Measurements from ENCODE around the gene TAF1B.

TAF1B gene

DNA sequence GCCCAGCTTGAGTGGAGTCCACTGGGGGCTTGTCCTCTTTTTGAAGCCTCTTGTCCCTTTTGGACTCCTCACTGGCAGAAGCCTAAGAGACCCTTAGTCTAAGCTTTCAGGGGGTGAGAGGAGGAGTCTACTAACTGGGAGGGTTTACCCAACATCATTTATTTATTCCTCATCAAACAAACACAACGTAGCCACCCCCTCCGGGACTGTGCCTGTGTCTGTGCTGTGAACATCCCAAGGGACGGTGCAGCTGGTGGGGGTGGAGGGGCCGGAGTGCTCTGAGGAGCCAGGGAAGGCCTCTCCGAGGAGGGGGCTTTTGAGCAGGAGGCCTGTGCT, 42.7 kb upstream of the TAF1B start:
- H3K4me1 ChIP-seq (ENCODE audit: control insufficient read depth in 1 of 2, insufficient read depth in 2 of 2, low read length in 2 of 2): peaks cover 49 to 57% of the 10 kb centered on the region in 2 donors
- no peak overlapping the region for H3K4me3 ChIP-seq (ENCODE audit: low read depth in 1 of 2, low read length in 2 of 2)
- no peak overlapping the region for H3K9ac ChIP-seq (ENCODE audit: low read depth in 1 of 2, low read length in 2 of 2)
- H3K27ac ChIP-seq (ENCODE audit: low read depth, low read length): no peak overlapping the region
- no peaks in the 10 kb centered on the region for H3K36me3 ChIP-seq (ENCODE audit: control insufficient read depth in 1 of 2, insufficient read depth in 2 of 2, low read length in 2 of 2)
- no peaks in the 10 kb centered on the region for H3K27me3 ChIP-seq (ENCODE audit: control insufficient read depth in 1 of 2, insufficient read depth in 2 of 2, low read length in 2 of 2)
- no peaks in the 10 kb centered on the region for H3K9me3 ChIP-seq (ENCODE audit: control insufficient read depth in 1 of 2, low read length in 2 of 2)

DNA sequence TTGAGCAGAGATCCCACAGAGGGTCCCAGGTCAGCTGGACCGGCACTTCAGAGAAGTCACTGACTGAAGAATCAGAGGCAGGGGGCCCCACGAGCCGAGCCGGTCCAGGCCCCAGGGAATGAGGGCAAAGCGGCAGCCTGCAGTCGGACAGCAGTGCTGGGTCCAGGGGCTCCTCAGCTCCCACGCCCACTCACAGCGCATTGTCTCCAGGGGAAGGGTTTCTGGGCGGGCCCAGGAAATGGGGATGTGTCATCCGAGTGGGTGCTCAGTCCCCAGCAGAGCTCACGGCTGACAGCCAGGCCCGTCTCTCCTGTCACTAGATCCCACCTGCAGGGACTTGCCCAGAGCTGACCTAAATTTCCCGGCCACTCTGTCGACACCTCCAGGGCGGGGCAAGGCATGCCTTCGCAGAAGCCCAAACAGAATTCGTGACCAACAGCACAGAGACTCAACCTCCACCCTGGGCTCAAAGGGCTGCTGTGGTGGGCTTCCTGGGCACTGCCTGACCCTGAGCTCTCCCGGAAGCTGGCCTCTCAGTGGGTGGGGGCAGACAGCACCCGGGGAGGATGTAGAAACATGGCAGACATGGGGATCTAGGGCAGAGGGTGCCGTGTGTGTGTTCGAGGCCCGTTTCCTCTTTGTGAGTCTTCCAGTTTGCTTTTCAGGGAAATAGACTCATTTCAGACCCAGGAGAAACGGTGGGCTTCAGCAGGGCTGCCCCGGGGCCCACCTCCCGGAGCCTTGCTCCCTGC, 42.1 kb upstream of the TAF1B start:
- Histone ChIP-seq H3K4me1 (ENCODE audit: control insufficient read depth in 1 of 2, insufficient read depth in 2 of 2, low read length in 2 of 2) (peaks cover 49 to 58% of the 10 kb centered on the region in 2 donors), H3K27ac (ENCODE audit: low read depth, low read length) (no peak overlapping the region), H3K36me3 (ENCODE audit: control insufficient read depth in 1 of 2, insufficient read depth in 2 of 2, low read length in 2 of 2) (no peaks in the 10 kb centered on the region), H3K4me3 (ENCODE audit: low read depth in 1 of 2, low read length in 2 of 2) (no peak overlapping the region), H3K9me3 (ENCODE audit: control insufficient read depth in 1 of 2, low read length in 2 of 2) (no peaks in the 10 kb centered on the region), H3K27me3 (ENCODE audit: control insufficient read depth in 1 of 2, insufficient read depth in 2 of 2, low read length in 2 of 2) (no peaks in the 10 kb centered on the region), H3K9ac (ENCODE audit: low read depth in 1 of 2, low read length in 2 of 2) (no peak overlapping the region)

DNA sequence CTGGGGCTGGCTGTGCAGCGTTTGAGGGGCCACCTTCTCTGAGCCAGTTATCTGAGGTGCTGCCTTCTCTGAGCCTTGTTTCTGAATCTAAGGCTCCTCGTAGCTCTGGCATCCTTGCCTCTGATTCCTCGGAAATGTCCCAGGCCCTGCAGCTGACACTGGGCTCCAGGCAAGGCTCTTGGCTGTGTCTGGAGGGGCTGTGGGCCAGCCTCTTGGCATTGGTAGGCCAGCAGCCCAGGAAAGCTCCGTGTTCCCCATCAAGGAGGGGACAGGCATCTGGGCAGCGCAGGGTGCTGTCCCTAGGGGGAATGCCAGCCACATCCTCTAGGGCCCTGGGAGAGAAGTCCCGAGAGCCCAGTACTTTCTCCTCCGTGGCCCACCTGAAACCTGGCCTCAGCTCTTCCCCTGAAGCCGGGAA, 40.7 kb upstream of the TAF1B start:
- Histone ChIP-seq H3K9ac (ENCODE audit: low read depth in 1 of 2, low read length in 2 of 2) (no peak overlapping the region), H3K27me3 (ENCODE audit: control insufficient read depth in 1 of 2, insufficient read depth in 2 of 2, low read length in 2 of 2) (no peaks in the 10 kb centered on the region), H3K4me1 (ENCODE audit: control insufficient read depth in 1 of 2, insufficient read depth in 2 of 2, low read length in 2 of 2) (peaks cover 48 to 56% of the 10 kb centered on the region in 2 donors), H3K27ac (ENCODE audit: low read depth, low read length) (no peak overlapping the region), H3K9me3 (ENCODE audit: control insufficient read depth in 1 of 2, low read length in 2 of 2) (no peaks in the 10 kb centered on the region), H3K36me3 (ENCODE audit: control insufficient read depth in 1 of 2, insufficient read depth in 2 of 2, low read length in 2 of 2) (no peaks in the 10 kb centered on the region), H3K4me3 (ENCODE audit: low read depth in 1 of 2, low read length in 2 of 2) (peak overlapping the region in 1 of 2 donors; percentile 15)

DNA sequence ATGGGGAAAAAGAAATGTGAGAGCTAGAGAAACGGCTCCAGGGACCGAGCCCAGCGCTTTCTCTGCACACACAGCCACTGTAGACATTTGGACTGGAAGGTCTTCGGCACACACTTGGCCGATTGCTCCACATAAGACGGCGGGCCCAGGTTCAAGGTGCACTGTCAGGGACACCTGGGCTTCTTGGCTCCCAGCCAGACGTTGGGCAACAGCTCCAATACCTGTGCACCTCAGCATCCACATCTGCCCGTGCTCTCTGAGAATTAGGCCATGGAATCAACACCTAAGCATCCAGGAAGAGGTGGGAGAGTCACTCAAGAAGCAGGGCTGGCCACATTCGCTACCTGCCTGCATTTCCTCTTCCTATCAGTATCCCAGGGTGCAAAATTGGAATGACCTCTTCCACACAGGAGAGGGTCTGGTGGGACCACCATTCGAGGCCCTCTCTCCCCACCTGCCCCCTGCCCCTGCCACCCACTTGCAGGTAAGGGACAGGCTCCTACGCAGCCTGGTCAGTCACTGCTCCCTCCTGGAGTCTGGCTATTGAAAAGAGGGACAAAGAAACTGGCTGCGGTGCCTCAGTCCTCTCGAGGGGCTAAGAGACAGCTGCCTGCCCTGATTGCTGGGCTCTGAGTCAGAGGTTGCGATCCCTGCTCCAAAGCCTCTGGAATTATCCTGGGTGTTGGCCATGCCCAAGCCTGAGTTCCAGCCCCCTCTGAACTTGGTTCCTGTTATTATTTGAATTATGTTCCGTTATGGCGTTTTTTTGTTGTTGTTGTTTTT, 40.1 kb upstream of the TAF1B start:
- Histone ChIP-seq H3K27ac (ENCODE audit: low read depth, low read length) (no peak overlapping the region), H3K9ac (ENCODE audit: low read depth in 1 of 2, low read length in 2 of 2) (no peak overlapping the region), H3K4me1 (ENCODE audit: control insufficient read depth in 1 of 2, insufficient read depth in 2 of 2, low read length in 2 of 2) (peaks cover 43 to 50% of the 10 kb centered on the region in 2 donors), H3K9me3 (ENCODE audit: control insufficient read depth in 1 of 2, low read length in 2 of 2) (no peaks in the 10 kb centered on the region), H3K36me3 (ENCODE audit: control insufficient read depth in 1 of 2, insufficient read depth in 2 of 2, low read length in 2 of 2) (no peaks in the 10 kb centered on the region), H3K27me3 (ENCODE audit: control insufficient read depth in 1 of 2, insufficient read depth in 2 of 2, low read length in 2 of 2) (no peaks in the 10 kb centered on the region), H3K4me3 (ENCODE audit: low read depth in 1 of 2, low read length in 2 of 2) (peak overlapping the region in 1 of 2 donors; percentile 15)

DNA sequence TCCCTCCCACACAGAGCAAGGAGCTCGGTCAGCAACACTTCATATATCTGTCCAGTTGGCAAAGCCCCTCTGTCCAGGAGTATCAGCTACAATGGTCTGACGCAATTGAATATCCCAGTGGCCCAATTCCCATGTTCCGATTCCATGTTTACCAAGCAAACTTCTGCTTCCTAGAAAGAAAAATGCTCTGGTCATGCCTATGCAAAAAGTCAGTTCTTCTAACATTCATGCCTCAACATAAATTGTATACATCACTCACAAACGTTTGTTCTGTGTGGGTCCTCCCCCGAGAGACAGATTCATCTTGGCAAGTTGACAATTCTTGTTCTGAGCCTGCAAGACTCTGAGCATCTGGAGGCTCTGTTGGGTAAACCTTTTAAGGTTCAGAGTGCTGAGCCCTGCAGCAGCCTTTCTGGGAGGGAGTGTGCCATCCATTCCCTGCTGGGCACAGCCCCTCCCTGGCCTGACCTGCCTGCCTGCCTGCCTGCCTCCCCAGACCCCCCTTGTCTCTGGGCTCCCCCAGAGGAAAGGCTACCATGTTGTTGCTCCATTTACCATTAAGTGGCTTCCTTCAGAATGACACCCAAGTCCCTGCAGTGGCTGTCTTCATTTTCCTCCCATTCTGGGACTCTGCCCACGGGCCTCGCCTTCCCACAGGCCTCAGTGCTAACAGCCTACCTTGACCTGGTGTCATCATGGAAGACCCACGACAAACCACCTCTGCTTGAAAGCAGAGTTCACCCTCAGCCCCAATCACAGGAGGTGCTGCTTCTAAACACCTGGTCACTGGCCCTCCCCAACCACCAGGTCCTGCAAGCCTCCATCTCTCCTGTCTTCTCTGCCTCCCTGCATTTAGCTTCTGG, 37.6 kb upstream of the TAF1B start:
- Histone ChIP-seq H3K27me3 (ENCODE audit: control insufficient read depth in 1 of 2, insufficient read depth in 2 of 2, low read length in 2 of 2) (no peaks in the 10 kb centered on the region), H3K9me3 (ENCODE audit: control insufficient read depth in 1 of 2, low read length in 2 of 2) (no peaks in the 10 kb centered on the region)

DNA sequence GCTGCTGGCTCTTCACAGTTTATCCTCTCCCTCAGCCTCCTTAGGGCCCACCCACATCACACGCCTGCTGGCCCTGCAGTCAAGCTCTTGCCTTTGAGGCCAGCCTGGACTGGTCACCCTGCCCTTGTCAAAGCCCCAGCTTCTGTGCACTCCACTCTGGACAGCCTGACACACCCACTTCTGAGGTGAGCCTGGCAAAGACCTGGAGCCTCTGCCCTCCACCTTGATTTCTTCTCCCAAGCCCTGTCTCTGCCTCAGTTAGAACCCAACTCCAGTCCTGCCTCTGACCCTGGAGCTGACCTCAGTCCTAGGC, 37.0 kb upstream of the TAF1B start:
- Histone ChIP-seq H3K36me3 (ENCODE audit: control insufficient read depth in 1 of 2, insufficient read depth in 2 of 2, low read length in 2 of 2) (no peaks in the 10 kb centered on the region), H3K27ac (ENCODE audit: low read depth, low read length) (no peak overlapping the region), H3K27me3 (ENCODE audit: control insufficient read depth in 1 of 2, insufficient read depth in 2 of 2, low read length in 2 of 2) (no peaks in the 10 kb centered on the region), H3K9me3 (ENCODE audit: control insufficient read depth in 1 of 2, low read length in 2 of 2) (no peaks in the 10 kb centered on the region), H3K9ac (ENCODE audit: low read depth in 1 of 2, low read length in 2 of 2) (no peak overlapping the region), H3K4me1 (ENCODE audit: control insufficient read depth in 1 of 2, insufficient read depth in 2 of 2, low read length in 2 of 2) (peaks cover 26 to 31% of the 10 kb centered on the region in 2 donors), H3K4me3 (ENCODE audit: low read depth in 1 of 2, low read length in 2 of 2) (no peak overlapping the region)

More for the DNA sequence above, 37.6 kb upstream of the TAF1B start:
- no peak overlapping the region for H3K27ac ChIP-seq (ENCODE audit: low read depth, low read length)
- H3K4me3 ChIP-seq (ENCODE audit: low read depth in 1 of 2, low read length in 2 of 2): no peak overlapping the region
- no peaks in the 10 kb centered on the region for H3K36me3 ChIP-seq (ENCODE audit: control insufficient read depth in 1 of 2, insufficient read depth in 2 of 2, low read length in 2 of 2)
- H3K9ac ChIP-seq (ENCODE audit: low read depth in 1 of 2, low read length in 2 of 2): no peak overlapping the region
- peaks cover 31 to 37% of the 10 kb centered on the region in 2 donors for H3K4me1 ChIP-seq (ENCODE audit: control insufficient read depth in 1 of 2, insufficient read depth in 2 of 2, low read length in 2 of 2)

DNA sequence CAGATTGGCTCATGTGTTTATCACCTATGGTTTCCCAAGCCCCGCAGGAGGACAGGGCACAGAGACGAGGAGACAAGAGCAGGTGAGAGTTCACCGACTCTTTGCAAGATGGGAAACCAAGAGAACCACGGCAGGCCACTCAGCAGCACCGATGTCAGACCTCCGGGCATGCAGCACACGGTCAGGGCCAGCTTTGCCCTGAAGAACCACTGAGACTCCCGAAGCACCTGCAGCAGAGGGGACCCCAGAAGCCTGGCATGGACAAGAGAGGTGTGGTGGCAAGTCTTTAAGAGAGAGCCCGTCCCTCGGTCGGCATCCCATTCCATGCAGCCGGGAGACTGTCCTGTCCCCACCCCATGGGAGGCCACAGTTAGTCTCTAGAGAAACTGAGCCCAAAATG, 36.6 kb upstream of the TAF1B start:
- Histone ChIP-seq H3K27ac (ENCODE audit: low read depth, low read length) (no peak overlapping the region), H3K27me3 (ENCODE audit: control insufficient read depth in 1 of 2, insufficient read depth in 2 of 2, low read length in 2 of 2) (no peaks in the 10 kb centered on the region), H3K4me3 (ENCODE audit: low read depth in 1 of 2, low read length in 2 of 2) (no peak overlapping the region), H3K9ac (ENCODE audit: low read depth in 1 of 2, low read length in 2 of 2) (no peak overlapping the region), H3K4me1 (ENCODE audit: control insufficient read depth in 1 of 2, insufficient read depth in 2 of 2, low read length in 2 of 2) (peaks cover 25 to 27% of the 10 kb centered on the region in 2 donors), H3K9me3 (ENCODE audit: control insufficient read depth in 1 of 2, low read length in 2 of 2) (no peaks in the 10 kb centered on the region), H3K36me3 (ENCODE audit: control insufficient read depth in 1 of 2, insufficient read depth in 2 of 2, low read length in 2 of 2) (no peaks in the 10 kb centered on the region)

DNA sequence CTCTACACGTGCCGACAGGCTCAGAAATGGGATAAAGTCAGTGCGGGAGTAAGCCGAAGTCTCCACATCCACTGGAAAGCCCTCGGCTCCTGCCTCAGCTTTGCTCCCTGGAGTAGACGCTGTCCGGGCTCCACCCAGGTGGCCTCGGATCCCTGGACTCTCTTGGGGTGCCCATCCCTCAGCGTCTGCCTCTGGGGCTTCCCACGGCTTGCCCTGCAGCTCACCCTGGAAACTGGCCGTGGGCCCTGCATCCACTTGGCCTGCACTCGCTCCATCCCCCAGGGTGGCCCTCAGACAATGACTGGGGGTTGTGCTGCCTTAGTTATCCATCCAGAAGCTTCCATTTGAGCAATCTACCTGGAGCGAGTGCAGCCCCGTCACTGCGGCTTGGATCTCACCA, 36.2 kb upstream of the TAF1B start:
- Histone ChIP-seq H3K27ac (ENCODE audit: low read depth, low read length) (no peak overlapping the region), H3K9ac (ENCODE audit: low read depth in 1 of 2, low read length in 2 of 2) (no peak overlapping the region)

DNA sequence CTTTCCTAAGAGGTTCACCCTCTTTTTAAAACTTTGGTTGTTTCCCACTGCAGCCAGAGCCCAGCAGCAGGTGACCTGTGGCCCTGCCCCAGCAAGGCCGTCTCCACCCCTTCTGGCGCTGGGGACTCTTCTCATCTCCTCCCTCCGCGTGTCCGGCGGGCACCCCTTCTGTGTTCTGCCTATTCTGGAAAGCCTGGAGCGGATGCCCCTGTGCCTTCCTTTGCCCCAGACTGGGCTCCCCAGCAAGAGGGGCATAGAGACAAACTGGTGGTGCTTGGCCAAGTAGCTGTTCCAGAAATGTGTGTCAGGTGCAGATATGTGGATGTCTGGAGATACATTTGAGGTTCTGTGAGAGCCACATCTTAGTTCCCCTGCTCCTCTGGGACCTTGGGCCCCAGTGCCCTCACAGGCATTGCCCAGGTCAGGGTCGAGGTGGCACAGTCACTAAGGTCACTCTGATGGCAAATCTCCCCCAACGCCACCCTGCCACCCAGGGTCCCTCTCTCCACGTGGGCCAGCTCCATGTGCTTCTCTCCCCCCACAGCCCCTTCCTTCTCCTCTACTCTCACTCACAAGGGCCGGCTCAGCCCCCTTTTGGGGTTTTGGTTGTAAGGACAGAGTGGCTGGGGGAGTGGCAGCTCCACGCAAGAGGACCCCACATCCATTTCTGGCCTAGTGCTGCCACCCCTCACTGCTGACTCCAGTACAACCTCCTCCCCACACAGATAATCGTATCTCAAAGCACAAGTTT, 35.5 kb upstream of the TAF1B start:
- no peak overlapping the region for H3K27ac ChIP-seq (ENCODE audit: low read depth, low read length)
- H3K4me3 ChIP-seq (ENCODE audit: low read depth in 1 of 2, low read length in 2 of 2): no peak overlapping the region
- H3K9me3 ChIP-seq (ENCODE audit: control insufficient read depth in 1 of 2, low read length in 2 of 2): no peaks in the 10 kb centered on the region
- no peaks in the 10 kb centered on the region for H3K36me3 ChIP-seq (ENCODE audit: control insufficient read depth in 1 of 2, insufficient read depth in 2 of 2, low read length in 2 of 2)
- no peaks in the 10 kb centered on the region for H3K27me3 ChIP-seq (ENCODE audit: control insufficient read depth in 1 of 2, insufficient read depth in 2 of 2, low read length in 2 of 2)
- peaks cover 20 to 22% of the 10 kb centered on the region in 2 donors for H3K4me1 ChIP-seq (ENCODE audit: control insufficient read depth in 1 of 2, insufficient read depth in 2 of 2, low read length in 2 of 2)
- H3K9ac ChIP-seq (ENCODE audit: low read depth in 1 of 2, low read length in 2 of 2): no peak overlapping the region

More for the DNA sequence above, 36.2 kb upstream of the TAF1B start:
- H3K4me1 ChIP-seq (ENCODE audit: control insufficient read depth in 1 of 2, insufficient read depth in 2 of 2, low read length in 2 of 2): peaks cover 25 to 26% of the 10 kb centered on the region in 2 donors
- no peaks in the 10 kb centered on the region for H3K27me3 ChIP-seq (ENCODE audit: control insufficient read depth in 1 of 2, insufficient read depth in 2 of 2, low read length in 2 of 2)
- no peaks in the 10 kb centered on the region for H3K9me3 ChIP-seq (ENCODE audit: control insufficient read depth in 1 of 2, low read length in 2 of 2)
- no peaks in the 10 kb centered on the region for H3K36me3 ChIP-seq (ENCODE audit: control insufficient read depth in 1 of 2, insufficient read depth in 2 of 2, low read length in 2 of 2)
- H3K4me3 ChIP-seq (ENCODE audit: low read depth in 1 of 2, low read length in 2 of 2): no peak overlapping the region

All from duodenal mucosa (tissue), 2 donors.